WTC11 (cell line): ENCODE results near the gene C9. TPM values are rescaled to one million over a fixed set of nuclear protein-coding genes. Genes with fewer than 3 reads are reported as not detected.
"Not testable (repeated sequence)": the region's sequence is repeated elsewhere in the genome, so short reads cannot be mapped to it uniquely, and the experiment has no call there.

Source experiments
- ATAC-seq: fragments of 200-7000 bp; cut with Tn5 transposase; 2 replicates; pipeline ENCODE4 v1.10.0; 2021; ENCODE audit warnings: mild to moderate bottlenecking, moderate library complexity
- CTCF ChIA-PET: fragments of 300-600 bp; sonication (Branson Sonifier 250); formaldehyde crosslinking; loops from one replicate; lab custom pipeline; 2021; ENCODE audit warnings: antibody characterized with exemption; lab: Charles Lee
- POLR2A ChIA-PET: fragments of 350-600 bp; sonication (Branson Sonifier 250); formaldehyde crosslinking; loops from one replicate; lab custom pipeline; 2021; ENCODE audit warnings: antibody characterized with exemption; lab: Charles Lee
- DNase-seq: peaks from one replicate; pipeline ENCODE4 v3.0.0; 2021; ENCODE audit warnings: low spot score
- H3K27ac Mint-ChIP-seq: 2 replicates; pipeline ENCODE4 v1.8.0; 2021; ENCODE audit warnings: mixed read lengths
- H3K27me3 Mint-ChIP-seq: 2 replicates; pipeline ENCODE4 v1.8.0; 2021; ENCODE audit warnings: low read depth, mild to moderate bottlenecking, moderate library complexity, mixed read lengths
- H3K36me3 Mint-ChIP-seq: 2 replicates; pipeline ENCODE4 v1.8.0; 2021; ENCODE audit warnings: mixed read lengths
- H3K4me1 Mint-ChIP-seq: 2 replicates; pipeline ENCODE4 v1.8.0; 2022; ENCODE audit warnings: mixed read lengths
- H3K4me3 Mint-ChIP-seq: 2 replicates; pipeline ENCODE4 v1.8.0; 2021; ENCODE audit warnings: mild to moderate bottlenecking, moderate library complexity, mixed read lengths
- H3K9me3 Mint-ChIP-seq: 2 replicates; pipeline ENCODE4 v1.8.0; 2021; ENCODE audit warnings: mixed read lengths
- NFE2L1 ChIP-seq: sonication (generic); formaldehyde crosslinking; IDR thresholded peaks from 2 replicates; pipeline ENCODE4 v1.8.1; 2023; ENCODE audit warnings: missing genetic modification reagents
- RORB ChIP-seq: fragments of 250-450 bp; sonication (Bioruptor Pico); IDR thresholded peaks from 2 replicates; pipeline ENCODE4 v1.9.0; 2021; ENCODE audit warnings: mild to moderate bottlenecking
- TEAD1 ChIP-seq: sonication (generic); formaldehyde crosslinking; IDR thresholded peaks from 2 replicates; pipeline ENCODE4 v1.8.0; 2022; ENCODE audit warnings: mild to moderate bottlenecking, missing genetic modification reagents
- TEAD4 ChIP-seq: sonication (generic); formaldehyde crosslinking; IDR thresholded peaks from 2 replicates; pipeline ENCODE4 v1.8.0; 2022; ENCODE audit warnings: mild to moderate bottlenecking, missing genetic modification reagents
- ZNF121 ChIP-seq: sonication (generic); formaldehyde crosslinking; IDR thresholded peaks from 2 replicates; pipeline ENCODE4 v1.8.0; 2023; ENCODE audit warnings: missing genetic modification reagents
- ZNF263 ChIP-seq: sonication (generic); formaldehyde crosslinking; IDR thresholded peaks from 2 replicates; pipeline ENCODE4 v1.8.1; 2022; ENCODE audit warnings: low read depth, mild to moderate bottlenecking, moderate library complexity, missing genetic modification reagents
- ZNF317 ChIP-seq: sonication (generic); formaldehyde crosslinking; IDR thresholded peaks from 2 replicates; pipeline ENCODE4 v1.8.1; 2023; ENCODE audit warnings: low read depth, mild to moderate bottlenecking, moderate library complexity, missing genetic modification reagents, borderline replicate concordance
- ZNF425 ChIP-seq: fragments of 250-450 bp; sonication (Bioruptor Pico); conservative IDR thresholded peaks from 2 replicates; pipeline ENCODE4 v1.9.0; 2021; ENCODE audit warnings: mild to moderate bottlenecking
- total RNA-seq: library from RNA; stranded (reverse); gene quantifications from 3 replicates; pipeline ENCODE4 v1.2.3, GENCODE V29; 2021
- TF ChIP-seq, protein P1 (sequence below): sonication (generic); formaldehyde crosslinking; IDR thresholded peaks from 2 replicates; pipeline ENCODE4 v1.8.1; 2022; ENCODE audit warnings: mild to moderate bottlenecking, moderate library complexity, missing genetic modification reagents
- TF ChIP-seq, protein P2 (sequence below): fragments of 250-450 bp; sonication (Bioruptor Pico); IDR thresholded peaks from 2 replicates; pipeline ENCODE4 v1.9.0; 2021; ENCODE audit warnings: mild to moderate bottlenecking
- TF ChIP-seq, protein P3 (sequence below): fragments of 250-450 bp; sonication (Bioruptor Pico); IDR thresholded peaks from 2 replicates; pipeline ENCODE4 v2.1.2; 2022; ENCODE audit warnings: mild to moderate bottlenecking, moderate library complexity

The C9 gene
- total RNA-seq, 1 experiment from 2014 or later, result 0.07 TPM

DNA sequence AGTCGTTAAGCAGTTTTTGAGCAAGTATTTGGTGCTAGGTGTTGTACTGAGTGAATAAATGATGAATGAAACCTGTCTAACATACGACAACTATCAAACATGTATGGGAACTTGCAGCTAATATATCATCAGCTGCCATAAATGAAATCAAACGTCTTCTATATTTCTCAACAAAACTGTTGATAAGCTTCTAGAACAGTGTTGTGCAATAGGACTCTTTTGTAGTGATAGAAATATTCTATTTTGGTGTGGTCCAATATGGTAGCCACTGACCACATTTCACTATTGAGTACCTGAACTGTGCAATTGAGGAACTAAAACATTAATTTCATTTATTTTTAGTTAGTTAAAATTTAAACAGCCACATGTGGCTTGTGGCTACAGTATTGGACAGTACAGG is 128.6 kb downstream of the C9 start (continued):
- TF ChIP-seq, protein P1, sequence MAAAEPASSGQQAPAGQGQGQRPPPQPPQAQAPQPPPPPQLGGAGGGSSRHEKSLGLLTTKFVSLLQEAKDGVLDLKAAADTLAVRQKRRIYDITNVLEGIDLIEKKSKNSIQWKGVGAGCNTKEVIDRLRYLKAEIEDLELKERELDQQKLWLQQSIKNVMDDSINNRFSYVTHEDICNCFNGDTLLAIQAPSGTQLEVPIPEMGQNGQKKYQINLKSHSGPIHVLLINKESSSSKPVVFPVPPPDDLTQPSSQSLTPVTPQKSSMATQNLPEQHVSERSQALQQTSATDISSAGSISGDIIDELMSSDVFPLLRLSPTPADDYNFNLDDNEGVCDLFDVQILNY (CRISPR knock-in tag), result no peak
- TF ChIP-seq, protein P2, sequence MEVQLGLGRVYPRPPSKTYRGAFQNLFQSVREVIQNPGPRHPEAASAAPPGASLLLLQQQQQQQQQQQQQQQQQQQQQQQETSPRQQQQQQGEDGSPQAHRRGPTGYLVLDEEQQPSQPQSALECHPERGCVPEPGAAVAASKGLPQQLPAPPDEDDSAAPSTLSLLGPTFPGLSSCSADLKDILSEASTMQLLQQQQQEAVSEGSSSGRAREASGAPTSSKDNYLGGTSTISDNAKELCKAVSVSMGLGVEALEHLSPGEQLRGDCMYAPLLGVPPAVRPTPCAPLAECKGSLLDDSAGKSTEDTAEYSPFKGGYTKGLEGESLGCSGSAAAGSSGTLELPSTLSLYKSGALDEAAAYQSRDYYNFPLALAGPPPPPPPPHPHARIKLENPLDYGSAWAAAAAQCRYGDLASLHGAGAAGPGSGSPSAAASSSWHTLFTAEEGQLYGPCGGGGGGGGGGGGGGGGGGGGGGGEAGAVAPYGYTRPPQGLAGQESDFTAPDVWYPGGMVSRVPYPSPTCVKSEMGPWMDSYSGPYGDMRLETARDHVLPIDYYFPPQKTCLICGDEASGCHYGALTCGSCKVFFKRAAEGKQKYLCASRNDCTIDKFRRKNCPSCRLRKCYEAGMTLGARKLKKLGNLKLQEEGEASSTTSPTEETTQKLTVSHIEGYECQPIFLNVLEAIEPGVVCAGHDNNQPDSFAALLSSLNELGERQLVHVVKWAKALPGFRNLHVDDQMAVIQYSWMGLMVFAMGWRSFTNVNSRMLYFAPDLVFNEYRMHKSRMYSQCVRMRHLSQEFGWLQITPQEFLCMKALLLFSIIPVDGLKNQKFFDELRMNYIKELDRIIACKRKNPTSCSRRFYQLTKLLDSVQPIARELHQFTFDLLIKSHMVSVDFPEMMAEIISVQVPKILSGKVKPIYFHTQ (CRISPR knock-in tag), result no peak
- TF ChIP-seq ZNF425 (CRISPR knock-in tag), result no peak
- TF ChIP-seq RORB (CRISPR knock-in tag), result no peak
- no peak for TF ChIP-seq NFE2L1 (CRISPR knock-in tag)
- TF ChIP-seq TEAD1 (CRISPR knock-in tag), result no peak
- no peak for TF ChIP-seq ZNF263 (CRISPR knock-in tag)
- TF ChIP-seq, protein P3, sequence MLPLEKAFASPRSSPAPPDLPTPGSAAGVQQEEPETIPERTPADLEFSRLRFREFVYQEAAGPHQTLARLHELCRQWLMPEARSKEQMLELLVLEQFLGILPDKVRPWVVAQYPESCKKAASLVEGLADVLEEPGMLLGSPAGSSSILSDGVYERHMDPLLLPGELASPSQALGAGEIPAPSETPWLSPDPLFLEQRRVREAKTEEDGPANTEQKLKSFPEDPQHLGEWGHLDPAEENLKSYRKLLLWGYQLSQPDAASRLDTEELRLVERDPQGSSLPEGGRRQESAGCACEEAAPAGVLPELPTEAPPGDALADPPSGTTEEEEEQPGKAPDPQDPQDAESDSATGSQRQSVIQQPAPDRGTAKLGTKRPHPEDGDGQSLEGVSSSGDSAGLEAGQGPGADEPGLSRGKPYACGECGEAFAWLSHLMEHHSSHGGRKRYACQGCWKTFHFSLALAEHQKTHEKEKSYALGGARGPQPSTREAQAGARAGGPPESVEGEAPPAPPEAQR (CRISPR knock-in tag), result no peak
- no peak for TF ChIP-seq ZNF317 (CRISPR knock-in tag)
- TF ChIP-seq TEAD4 (CRISPR knock-in tag), result no peak
- no peak for TF ChIP-seq ZNF121 (CRISPR knock-in tag)

- H3K27me3 Mint-ChIP-seq, H3K9me3 Mint-ChIP-seq, CTCF ChIA-PET, ATAC-seq, H3K4me1 Mint-ChIP-seq, H3K4me3 Mint-ChIP-seq, H3K27ac Mint-ChIP-seq, H3K36me3 Mint-ChIP-seq, DNase-seq, POLR2A ChIA-PET: not testable (repeated sequence)
Measured at GRCh38 chr5:39234494-39234893, 129.8 kb downstream of the C9 start.

Other genes starting within 250 kb of the C9 start
- 0.27 to 0.71 TPM (median 0.52 TPM) in 3 replicates for gene FYB1, start 144.9 kb downstream of the C9 start, total RNA-seq
- 3.8 to 7.2 TPM (median 3.9 TPM) in 3 replicates for gene DAB2, start 60.5 kb upstream of the C9 start, total RNA-seq